Adrenal gland (tissue), 12 donors: ENCODE measurements around the gene MYO10. TPM values are rescaled to one million over a fixed set of nuclear protein-coding genes. Genes with fewer than 3 reads are reported as not detected.

Source experiments
- DNase-seq, 7 donors: peaks; one replicate each; pipeline ENCODE4 v3.0.0-alpha.2; 2019 to 2020
- H3K27ac ChIP-seq, 5 donors: fragments of 200-600 bp; sonication (generic) in 4 of 5; 1 replicate in 3 of 5; 2 replicates in 2 of 5; pipeline versions ENCODE4 v1.5.1 to v1.8.0; 2016 to 2020; ENCODE audit warnings: mild to moderate bottlenecking in 1 of 5
- H3K27me3 ChIP-seq: fragments of 200-600 bp; 2 replicates; pipeline ENCODE4 v1.8.0; 2021
- H3K36me3 ChIP-seq, 2 donors: fragments of 200-600 bp; replicated peaks in 1 of 2; 1 replicate in 1 of 2; 2 replicates in 1 of 2; pipeline versions ENCODE4 v1.5.1 to v1.8.0; 2018 to 2022
- H3K4me1 ChIP-seq, 2 donors: fragments of 200-600 bp; replicated peaks in 1 of 2; 1 replicate in 1 of 2; 2 replicates in 1 of 2; pipeline versions ENCODE4 v1.5.1 to v1.8.0; 2018 to 2021
- H3K4me3 ChIP-seq, 4 donors: fragments of 200-600 bp; sonication (generic) in 3 of 4; one replicate each; pipeline ENCODE4 v1.5.1; 2016 to 2018
- H3K9me3 ChIP-seq, 3 donors: fragments of 200-600 bp; sonication (generic) in 1 of 3; replicated peaks in 1 of 3; 1 replicate in 2 of 3; 2 replicates in 1 of 3; pipeline versions ENCODE4 v1.5.1 to v1.8.0; 2016 to 2021
- POLR2A ChIP-seq, 2 donors: fragments of 450-650 bp; IDR thresholded peaks; one replicate each; pipeline ENCODE4 v1.6.1; 2017; ENCODE audit warnings: antibody characterized with exemption in 2 of 2, mild to moderate bottlenecking in 2 of 2, moderate library complexity in 1 of 2
- WGBS, 4 donors: extraction: QIAGEN DNeasy Blood & Tissue Kit in 2 of 4; methylation state at CpG; one replicate each; pipeline versions ENCODE4 v1.1.5 to v1.1.7; 2013 to 2017; 5-methylcytosine and 5-hydroxymethylcytosine counted together
- intact Hi-C, 2 donors: fragments of 100-400 bp; cut with DNase I; formaldehyde crosslinking; loops; one replicate each; pipeline versions ENCODE4 v1.14.1 to v1.15.0; 2022 to 2023
- polyA plus RNA-seq, 3 donors: library from polyadenylated mRNA; stranded (reverse); fragments of 200-250 nt in 2 of 3; fragments of 350-450 nt in 1 of 3; fragmentation: Illumina TruSeq in 1 of 3; extraction: RNeasy Lipid Tissue Mini Kit (QIAGEN cat#74804) in 1 of 3; gene quantifications; one replicate each; pipeline ENCODE4 v1.2.3, GENCODE V29; 2013 to 2014
- total RNA-seq, 9 donors: library from RNA; depleted of rRNA in 4 of 9; stranded (reverse); fragments of >200 nt in 4 of 9; fragments of 120-200 nt in 1 of 9; fragmentation: NEBNext Ultra II Directional in 1 of 9; extraction: Animal tissue kit (Norgen Biotek cat#: 25700) in 1 of 9; gene quantifications; one replicate each; pipeline versions ENCODE4 v1.1.0 to v1.2.4, GENCODE V29; 2013 to 2023
- TF ChIP-seq, protein P1 (sequence below), 6 experiments: fragments of 450-650 bp in 4 of 6; fragments of 200-600 bp in 2 of 6; sonication (generic) in 1 of 6; IDR thresholded peaks; 1 replicate in 5 of 6; 2 replicates in 1 of 6; pipeline versions ENCODE4 v1.5.1 to v1.8.0; 2016 to 2021; ENCODE audit warnings: antibody characterized with exemption in 6 of 6, mild to moderate bottlenecking in 2 of 6, moderate library complexity in 1 of 6
- donor health status: healthy with polysubstance abuse.
- donor health status: Bipolar disorder and iron deficiency.
- donor health status: DM: yes; HTN: yes; CAD: no.
- donor health status: DM: no; HTN: no; CAD: no.
- donor health status: DM: no; HTN: no; CAD: no.
- donor health status: DM: yes; HTN: yes; CAD: no.

The MYO10 gene
- total and polyA plus RNA-seq, 12 donors, result 2.2 to 38.9 (median 10.5) TPM

DNA sequence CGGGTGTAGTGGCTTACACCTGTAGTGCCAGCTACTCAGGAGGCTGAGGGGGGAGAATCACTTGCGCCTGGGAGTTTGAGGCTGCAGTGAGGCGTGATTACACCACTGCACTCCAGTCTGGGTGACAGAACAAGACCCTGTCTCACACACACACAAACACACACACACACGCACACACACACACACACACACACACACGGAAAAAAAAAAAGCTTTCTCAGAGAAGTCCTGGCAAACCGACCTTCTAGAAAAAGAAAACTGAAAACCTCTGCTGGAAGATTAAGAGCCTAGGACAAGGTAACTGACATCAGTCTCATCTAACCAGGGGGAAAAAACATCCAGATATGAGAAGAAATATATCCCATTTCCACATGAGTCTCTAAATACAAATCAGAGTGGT lies 178.9 kb downstream of the MYO10 start:
- Histone ChIP-seq H3K27me3 (no peaks in the 10 kb centered on the region), H3K36me3 (peaks cover 0 to under 1% of the 10 kb centered on the region in 2 donors)

DNA sequence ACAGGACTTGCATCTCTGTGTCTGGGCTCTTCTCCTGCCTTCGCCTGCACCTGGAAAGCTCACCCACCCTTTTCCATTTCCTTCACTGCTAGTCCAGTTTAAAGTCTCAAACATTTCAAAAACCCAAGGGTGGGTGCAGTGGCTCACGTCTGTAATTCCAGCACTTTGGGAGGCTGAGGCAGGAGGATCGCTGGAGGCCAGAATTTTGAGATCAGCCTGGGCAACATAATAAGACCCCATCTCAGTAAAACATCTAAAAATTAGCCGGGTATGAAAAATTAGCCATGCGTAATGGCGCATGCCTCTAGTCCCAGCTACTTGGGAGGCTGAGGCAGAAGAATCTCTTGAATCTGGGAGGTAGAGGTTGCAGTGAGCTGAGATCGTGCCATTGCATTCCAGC lies 179.4 kb downstream of the MYO10 start:
- Histone ChIP-seq H3K4me1 (no peaks in the 10 kb centered on the region), H3K9me3 (no peaks in the 10 kb centered on the region), H3K27me3 (no peaks in the 10 kb centered on the region), H3K36me3 (no peaks in the 10 kb centered on the region), H3K27ac (no peak overlapping the region), H3K4me3 (no peak overlapping the region)
- WGBS, 4 donors, result 89 to 97% (median 94%) methylated on average over 7 of the region's 7 CpGs
- intact Hi-C loops, result no loop called here
- TF ChIP-seq, protein P1, sequence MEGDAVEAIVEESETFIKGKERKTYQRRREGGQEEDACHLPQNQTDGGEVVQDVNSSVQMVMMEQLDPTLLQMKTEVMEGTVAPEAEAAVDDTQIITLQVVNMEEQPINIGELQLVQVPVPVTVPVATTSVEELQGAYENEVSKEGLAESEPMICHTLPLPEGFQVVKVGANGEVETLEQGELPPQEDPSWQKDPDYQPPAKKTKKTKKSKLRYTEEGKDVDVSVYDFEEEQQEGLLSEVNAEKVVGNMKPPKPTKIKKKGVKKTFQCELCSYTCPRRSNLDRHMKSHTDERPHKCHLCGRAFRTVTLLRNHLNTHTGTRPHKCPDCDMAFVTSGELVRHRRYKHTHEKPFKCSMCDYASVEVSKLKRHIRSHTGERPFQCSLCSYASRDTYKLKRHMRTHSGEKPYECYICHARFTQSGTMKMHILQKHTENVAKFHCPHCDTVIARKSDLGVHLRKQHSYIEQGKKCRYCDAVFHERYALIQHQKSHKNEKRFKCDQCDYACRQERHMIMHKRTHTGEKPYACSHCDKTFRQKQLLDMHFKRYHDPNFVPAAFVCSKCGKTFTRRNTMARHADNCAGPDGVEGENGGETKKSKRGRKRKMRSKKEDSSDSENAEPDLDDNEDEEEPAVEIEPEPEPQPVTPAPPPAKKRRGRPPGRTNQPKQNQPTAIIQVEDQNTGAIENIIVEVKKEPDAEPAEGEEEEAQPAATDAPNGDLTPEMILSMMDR (IDR thresholded peaks at IDR 0.05), result no peak
- TF ChIP-seq POLR2A (IDR thresholded peaks at IDR 0.05), result no peak
- DNase-seq, result no peak

More for the DNA sequence above, 178.9 kb downstream of the MYO10 start:
- no peaks in the 10 kb centered on the region for H3K9me3 ChIP-seq
- H3K27ac ChIP-seq, result no peak overlapping the region
- TF ChIP-seq, protein P1 (IDR thresholded peaks at IDR 0.05), result no peak
- no peak for TF ChIP-seq POLR2A (IDR thresholded peaks at IDR 0.05)
- H3K4me3 ChIP-seq, result no peak overlapping the region
- 56 to 73% (median 65%) methylated on average over 5 to 6 of the region's 6 CpGs for WGBS, 4 donors
- intact Hi-C loops, result no loop called here
- H3K4me1 ChIP-seq, result no peaks in the 10 kb centered on the region
- DNase-seq, result no peak

DNA sequence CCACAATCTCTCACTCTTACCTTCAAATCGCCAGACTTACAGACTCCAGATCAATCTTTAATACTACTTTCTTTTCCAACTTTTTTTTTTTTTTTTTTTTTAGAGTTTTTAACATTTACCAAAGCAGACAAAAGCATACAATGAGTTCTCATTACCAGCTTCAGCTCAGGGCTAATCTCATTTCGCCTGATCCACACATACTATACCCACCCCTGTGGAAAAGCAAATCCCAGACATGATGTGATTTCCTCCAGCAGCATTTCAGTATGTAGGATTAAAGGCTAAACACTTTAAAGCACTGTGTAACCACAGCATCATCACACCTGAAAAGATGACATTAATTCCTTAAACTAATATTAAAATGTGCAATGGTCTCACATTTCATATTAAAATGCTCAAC lies 180.4 kb downstream of the MYO10 start:
- no peaks in the 10 kb centered on the region for H3K9me3 ChIP-seq
- WGBS, 4 donors, result 88 to 91% (median 90%) methylated on average over 2 of the region's 2 CpGs
- H3K36me3 ChIP-seq, result no peaks in the 10 kb centered on the region
- no peak overlapping the region for H3K27ac ChIP-seq
- H3K4me1 ChIP-seq, result no peaks in the 10 kb centered on the region
- TF ChIP-seq, protein P1 (IDR thresholded peaks at IDR 0.05), result no peak
- no peak for TF ChIP-seq POLR2A (IDR thresholded peaks at IDR 0.05)
- no peak for DNase-seq
- no peak overlapping the region for H3K4me3 ChIP-seq
- H3K27me3 ChIP-seq, result no peaks in the 10 kb centered on the region
- intact Hi-C loops, result no loop called here

DNA sequence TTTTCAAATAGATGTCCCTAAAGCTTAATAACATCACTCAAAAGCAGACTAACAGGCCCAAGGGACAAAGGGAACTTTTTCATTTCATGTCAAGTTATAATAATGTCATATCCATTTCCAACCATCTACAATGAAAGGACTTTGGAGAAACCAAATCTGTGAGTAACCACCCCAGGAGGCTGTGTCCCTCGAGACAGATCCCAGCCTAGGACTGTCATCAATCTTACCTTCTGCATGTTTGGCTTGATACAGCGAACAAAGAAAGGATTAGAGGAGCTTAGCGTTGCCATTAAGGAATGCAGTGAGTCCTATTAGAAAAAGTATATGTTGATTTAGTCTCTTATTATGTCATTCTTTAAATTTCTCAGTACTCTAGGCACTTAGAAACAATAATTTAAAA lies 181.5 kb downstream of the MYO10 start:
- no peak for DNase-seq
- intact Hi-C loops, result no loop called here

More for the DNA sequence above, 181.5 kb downstream of the MYO10 start:
- Histone ChIP-seq H3K4me3 (no peak overlapping the region), H3K4me1 (no peaks in the 10 kb centered on the region), H3K9me3 (no peaks in the 10 kb centered on the region), H3K27ac (no peak overlapping the region), H3K27me3 (no peaks in the 10 kb centered on the region), H3K36me3 (no peaks in the 10 kb centered on the region)
- no peak for TF ChIP-seq POLR2A (IDR thresholded peaks at IDR 0.05)
- TF ChIP-seq, protein P1 (IDR thresholded peaks at IDR 0.05), result no peak
- 65 to 80% (median 71%) methylated on average over 3 of the region's 3 CpGs for WGBS, 4 donors
